GM19193 (cell line): ENCODE results near the gene FBLIM1.

ENCODE experiments used
- POLR2A ChIP-seq: IDR thresholded peaks from 4 replicates; pipeline ENCODE4 v1.6.1; 2011; ENCODE audit not compliant: insufficient read depth, insufficient read length; ENCODE audit errors: extremely low read depth

FBLIM1 gene

DNA sequence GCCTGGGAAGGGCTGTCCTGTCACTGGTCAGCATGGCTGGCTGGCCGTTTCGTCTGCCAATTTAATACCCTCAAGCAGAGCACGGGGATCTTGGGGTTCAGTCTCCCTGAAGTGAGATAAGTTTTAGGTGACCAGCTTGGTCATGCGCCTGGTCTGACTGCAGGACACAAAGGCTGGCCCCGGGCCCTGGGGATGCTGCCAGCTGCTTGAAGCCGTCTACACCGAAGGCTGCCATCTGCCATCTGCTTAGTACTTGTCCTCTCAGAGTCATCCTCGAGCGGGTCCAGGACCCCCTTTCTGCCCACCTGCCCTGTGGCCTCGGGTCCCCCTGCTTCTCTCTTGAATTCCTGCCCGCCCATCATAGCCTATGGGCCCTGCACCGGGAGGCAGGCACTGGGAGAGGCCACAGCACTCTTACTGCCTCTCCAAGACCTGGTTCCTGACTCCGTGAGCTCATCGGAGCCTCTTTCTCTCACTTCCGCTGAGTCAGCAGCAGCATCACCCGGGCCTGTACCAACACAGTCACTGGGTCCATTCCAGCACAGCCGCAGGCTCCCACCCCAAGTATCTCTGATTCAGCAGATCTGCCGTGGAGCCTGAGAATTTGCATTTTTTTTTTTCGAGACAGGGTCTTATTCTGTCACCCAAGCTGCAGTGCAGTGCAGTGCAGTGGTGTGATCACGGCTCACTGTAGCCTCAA lies 7.0 kb downstream of the FBLIM1 start:
- no peak for TF ChIP-seq POLR2A

DNA sequence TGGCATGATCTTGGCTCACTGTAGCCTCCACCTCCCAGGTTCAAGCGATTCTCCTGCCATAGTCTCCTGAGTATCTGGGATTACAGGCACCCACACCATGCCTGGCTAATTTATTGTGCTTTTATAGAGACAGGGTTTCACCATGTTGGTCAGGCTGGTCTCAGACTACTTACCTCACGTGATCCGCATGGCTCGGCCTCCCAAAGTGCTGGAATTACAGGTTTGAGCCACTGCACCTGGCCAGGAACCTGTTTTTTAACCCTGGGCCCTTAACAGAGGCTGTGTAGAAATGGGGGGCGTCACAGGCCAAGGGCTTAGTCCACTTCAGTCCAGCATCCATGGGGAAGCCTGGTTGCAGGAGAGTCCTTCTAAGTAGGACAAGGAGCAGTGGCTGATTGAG lies 9.3 kb downstream of the FBLIM1 start:
- TF ChIP-seq POLR2A, result no peak

DNA sequence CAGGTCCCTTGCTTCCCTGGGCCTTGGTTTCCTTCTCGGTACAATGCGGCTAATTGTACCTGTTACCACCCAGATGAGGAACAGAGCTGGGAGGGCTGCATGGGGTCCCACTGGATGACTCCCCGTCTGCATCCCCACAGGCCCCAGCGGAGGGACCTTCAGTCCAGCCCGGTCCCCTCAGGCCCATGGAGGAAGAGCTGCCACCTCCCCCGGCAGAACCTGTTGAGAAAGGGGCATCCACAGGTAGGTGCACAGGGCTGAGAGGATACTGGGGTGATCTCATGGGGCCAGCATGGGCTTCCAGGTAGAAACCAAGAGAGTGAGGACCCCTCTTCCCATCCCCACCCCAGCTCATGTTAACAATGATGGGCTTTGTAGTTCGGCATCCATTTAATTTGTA lies 9.8 kb downstream of the FBLIM1 start:
- no peak for TF ChIP-seq POLR2A

GRCh38 chr1:15770313-15770962 lies 11.8 kb downstream of the FBLIM1 start:
- no peak for TF ChIP-seq POLR2A

DNA sequence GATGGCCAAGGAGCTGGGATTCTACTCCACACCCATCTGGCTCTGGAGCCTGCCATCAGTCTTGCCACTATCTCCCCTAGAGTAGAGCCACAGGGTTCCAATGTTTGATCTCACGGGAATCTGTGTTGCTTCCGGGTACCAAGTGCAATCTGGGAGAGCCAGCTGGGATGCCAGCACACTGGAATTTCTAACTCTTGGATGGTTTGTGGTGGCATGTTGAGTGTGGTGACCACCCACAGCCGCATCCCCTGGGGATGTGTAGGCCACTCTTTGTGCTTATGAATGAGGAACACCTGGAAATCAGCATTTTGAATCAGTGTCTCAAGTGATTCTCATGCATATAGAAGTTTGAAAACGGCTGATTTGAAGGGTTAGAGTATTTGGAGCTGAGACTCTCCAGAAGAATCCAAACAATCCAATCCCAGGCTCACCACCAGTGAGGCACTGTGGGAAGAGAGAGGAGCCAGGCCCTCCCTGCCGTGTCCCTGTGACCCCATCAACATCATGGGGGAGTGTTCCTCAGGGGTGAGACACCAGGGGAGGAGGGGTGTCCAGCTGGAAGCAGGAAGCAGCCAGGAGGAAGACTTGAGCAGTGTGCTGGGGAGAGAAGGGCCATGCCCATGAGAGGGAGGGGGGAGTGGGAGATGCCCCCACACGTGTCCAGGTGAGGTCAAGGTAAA lies 13.4 kb downstream of the FBLIM1 start:
- TF ChIP-seq POLR2A, result no peak

DNA sequence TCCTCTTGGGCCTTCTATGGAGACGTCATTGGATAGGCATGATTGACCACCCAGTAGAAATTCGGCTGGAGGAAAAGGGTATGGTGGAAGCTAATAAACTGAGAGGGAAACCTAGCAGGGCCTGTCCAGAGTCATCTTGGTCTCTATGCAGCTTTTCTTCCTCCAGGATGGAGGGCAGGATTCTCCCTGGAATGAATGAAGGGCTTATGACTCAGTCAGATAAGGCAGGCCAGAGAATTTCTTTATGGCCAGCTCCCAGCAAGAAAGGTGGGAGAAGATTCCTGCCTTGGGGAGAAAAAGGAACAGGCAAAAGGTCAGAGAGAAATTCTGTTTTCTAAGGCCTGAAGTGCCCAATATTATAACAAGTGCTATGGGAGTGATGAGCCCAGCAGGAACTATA lies 17.1 kb downstream of the FBLIM1 start:
- TF ChIP-seq POLR2A, result no peak

DNA sequence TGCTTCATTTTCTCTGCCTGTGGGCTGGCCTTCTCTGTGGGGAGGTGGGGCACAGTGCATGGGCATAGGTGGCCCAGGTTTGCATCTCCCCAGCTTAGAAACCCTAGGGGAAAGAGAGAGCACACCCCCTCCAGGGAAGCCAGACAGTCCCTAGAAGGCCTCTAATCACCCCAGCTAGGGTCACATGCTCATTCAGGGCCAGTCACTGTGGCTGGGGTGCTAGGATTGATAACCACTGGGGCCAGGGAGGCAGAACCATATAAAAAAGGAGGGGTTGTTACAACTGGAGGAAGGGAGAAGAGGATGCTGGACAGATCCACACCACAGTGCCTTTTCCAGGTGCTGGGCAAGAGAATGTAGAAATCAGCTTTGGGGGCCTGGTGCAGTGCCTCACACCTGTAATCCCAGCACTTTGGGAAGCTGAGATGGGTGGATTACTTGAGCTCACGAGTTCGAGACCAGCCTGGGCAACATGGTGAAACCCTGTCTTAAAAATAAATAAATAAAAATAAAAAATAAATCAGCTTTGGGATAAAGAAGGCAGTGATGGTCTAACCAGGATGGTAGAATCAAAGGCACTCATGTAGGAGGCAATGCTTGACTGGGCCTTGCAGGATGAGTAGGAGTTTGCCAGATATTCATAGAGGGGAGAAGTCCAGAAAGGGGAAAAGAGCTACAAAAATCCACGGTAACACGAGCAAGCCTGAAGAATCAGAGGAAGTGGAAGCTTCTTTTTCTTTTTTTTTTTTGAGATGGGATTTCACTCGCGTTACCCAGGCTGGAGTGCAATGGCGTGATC lies 19.5 kb downstream of the FBLIM1 start:
- no peak for TF ChIP-seq POLR2A

DNA sequence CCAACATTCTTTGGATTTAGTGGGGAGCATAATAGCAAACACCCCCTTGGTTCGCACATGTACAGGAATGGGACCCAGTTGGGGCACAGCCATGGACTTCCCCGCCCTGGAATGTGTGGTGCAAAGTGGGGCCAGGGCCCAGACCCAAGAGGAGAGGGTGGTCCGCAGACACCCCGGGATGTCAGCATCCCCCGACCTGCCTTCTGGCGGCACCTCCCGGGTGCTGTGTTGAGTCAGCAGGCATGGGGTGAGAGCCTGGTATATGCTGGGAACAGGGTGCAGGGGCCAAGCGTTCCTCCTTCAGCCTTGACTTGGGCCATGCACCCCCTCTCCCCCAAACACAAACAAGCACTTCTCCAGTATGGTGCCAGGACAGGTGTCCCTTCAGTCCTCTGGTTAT lies 27.1 kb downstream of the FBLIM1 start:
- TF ChIP-seq POLR2A, result no peak

DNA sequence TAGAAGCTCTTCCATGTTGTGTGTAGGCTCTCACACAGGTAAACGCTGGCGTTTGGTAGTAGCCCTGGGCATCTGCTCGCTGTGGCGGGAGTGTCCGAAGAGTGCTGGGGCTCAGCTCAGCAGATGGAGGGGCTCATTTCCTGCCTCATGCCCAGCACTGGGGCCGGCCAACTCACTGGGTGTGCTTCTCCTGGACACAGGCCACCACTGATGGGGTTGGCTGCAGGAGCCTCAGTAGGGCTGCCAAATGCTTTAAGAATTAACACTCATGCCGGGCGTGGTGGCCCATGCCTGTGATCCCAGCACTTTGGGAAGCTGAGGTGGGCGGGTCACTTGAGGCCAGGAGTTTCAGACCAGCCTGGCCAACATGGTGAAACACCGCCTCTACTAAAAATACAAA lies 28.0 kb downstream of the FBLIM1 start:
- TF ChIP-seq POLR2A, result no peak

- TF ChIP-seq POLR2A, result no peak
Measured at GRCh38 chr1:15788624-15789301, 30.2 kb downstream of the FBLIM1 start.

- TF ChIP-seq POLR2A, result no peak
Measured at GRCh38 chr1:15796086-15796462, 37.5 kb downstream of the FBLIM1 start.

DNA sequence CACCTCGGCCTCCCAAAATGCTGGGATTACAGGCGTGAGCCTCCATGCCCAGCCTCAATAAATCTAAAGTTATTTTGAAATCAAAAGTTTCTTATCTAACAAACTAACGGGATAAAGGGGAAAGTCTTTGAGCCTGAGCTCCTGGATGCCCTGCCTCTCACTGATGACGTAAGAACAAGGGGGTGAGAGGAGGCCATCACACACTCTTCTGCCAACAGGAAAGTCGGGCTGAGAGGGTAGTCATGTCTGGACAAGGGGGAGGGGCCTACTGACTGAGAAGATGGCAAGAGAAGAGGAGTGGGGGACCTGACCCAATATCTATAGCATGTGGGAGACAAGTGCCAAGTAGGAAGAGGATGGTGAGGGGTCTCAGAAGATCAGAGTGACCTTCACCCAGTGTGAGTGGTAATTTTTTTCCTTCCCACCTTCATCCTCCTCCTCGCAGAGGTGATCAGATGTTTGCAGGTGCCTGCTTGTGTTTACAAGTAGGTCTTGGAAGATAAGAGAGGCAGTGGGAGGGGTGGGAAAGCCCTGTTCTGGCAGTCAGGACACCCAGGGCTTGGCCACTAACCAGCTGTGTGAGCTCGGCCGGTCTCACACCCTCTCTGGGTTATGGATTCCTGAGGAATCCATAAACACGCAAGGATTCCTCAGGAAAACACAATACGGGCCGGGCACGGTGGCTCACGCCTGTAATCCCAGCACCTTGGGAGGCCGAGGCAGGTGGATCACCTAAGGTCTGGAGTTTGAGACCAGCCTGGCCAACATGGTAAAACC lies 39.2 kb downstream of the FBLIM1 start:
- no peak for TF ChIP-seq POLR2A

DNA sequence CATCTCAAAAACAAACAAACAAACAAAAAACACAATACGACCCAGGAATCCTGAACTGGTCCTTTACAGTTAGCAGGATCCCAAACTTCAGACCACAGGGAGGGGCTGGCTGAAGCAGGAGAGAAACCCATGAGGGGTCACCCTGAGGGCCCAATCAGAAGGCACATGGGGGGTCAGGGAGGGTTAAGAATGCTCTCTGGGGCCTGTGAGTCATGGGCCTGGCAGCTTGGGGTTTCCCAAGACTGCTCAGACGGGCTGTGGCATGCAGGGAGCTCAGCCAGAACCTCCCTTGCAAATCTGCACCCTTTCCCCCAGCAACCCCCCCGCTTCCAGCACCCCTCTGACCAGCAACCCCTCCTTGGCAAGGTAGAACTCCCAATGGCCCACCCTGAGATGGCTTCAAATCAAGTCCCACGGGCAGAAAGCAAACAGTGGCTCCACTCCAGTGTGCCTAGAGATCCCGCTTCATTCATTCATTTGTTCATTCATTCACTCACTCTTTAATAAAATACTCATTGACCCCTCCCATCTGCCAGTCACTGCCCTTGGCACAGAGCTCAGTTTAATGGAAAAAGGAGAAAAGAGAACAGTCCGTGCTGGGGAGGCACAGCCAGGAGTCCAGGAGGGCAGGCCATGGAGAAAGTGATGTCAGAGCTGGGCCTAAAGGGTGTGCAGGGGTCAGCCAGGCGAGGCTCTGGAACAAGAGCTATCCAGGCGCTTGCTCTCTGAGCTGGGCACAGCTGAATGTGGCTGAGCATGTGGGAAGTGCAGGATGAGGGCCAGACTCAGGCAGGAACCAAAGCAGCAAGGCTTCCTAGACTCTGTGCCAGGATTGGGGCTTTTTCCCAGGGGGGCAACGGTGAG lies 40.6 kb downstream of the FBLIM1 start:
- TF ChIP-seq POLR2A, result no peak
